Esophagus squamous epithelium (tissue), 4 donors: Measurements from ENCODE around the gene PHACTR3.

Experiments used
- CTCF ChIP-seq, 6 experiments: fragments of 450-650 bp in 4 of 6; fragments of 200-600 bp in 2 of 6; sonication (generic) in 2 of 6; IDR thresholded peaks; one replicate each; pipeline ENCODE4 v1.5.1; 2016 to 2019; ENCODE audit warnings: antibody characterized with exemption in 6 of 6, mild to moderate bottlenecking in 4 of 6, moderate library complexity in 4 of 6
- POLR2A ChIP-seq, 4 donors: fragments of 450-650 bp; IDR thresholded peaks; one replicate each; pipeline ENCODE4 v1.6.1; 2017; ENCODE audit warnings: antibody characterized with exemption in 4 of 4, mild to moderate bottlenecking in 4 of 4, moderate library complexity in 3 of 4

- TF ChIP-seq CTCF (IDR thresholded peaks at IDR 0.05) (no peak), POLR2A (IDR thresholded peaks at IDR 0.05) (no peak)
These were observed 102.0 kb downstream of the PHACTR3 start for GRCh38 chr20:59706400-59706693.
